Calu3 (cell line): Measurements from ENCODE around the gene CYFIP1. TPM values are rescaled to one million over a fixed set of nuclear protein-coding genes. Genes with fewer than 3 reads are reported as not detected.

Experiments used
- Bru-seq: library from RNA; stranded (reverse); fragments of 400-500 nt; gene quantifications from one replicate; lab custom pipeline; 2021; lab: Mats Ljungman, UMichigan
- BruChase-seq, 2 experiments: library from RNA; stranded (reverse); fragments of 400-500 nt; gene quantifications; one replicate each; lab custom pipeline; 2021; lab: Mats Ljungman, UMichigan
- BruUV-seq: library from RNA; stranded (reverse); fragments of 400-500 nt; replicated peaks from 2 replicates; lab custom pipeline; 2021; lab: Mats Ljungman, UMichigan
- CTCF ChIA-PET: fragments of 300-600 bp; sonication (Branson Sonifier 250); formaldehyde crosslinking; loops from one replicate; lab custom pipeline; 2022; ENCODE audit warnings: antibody characterized with exemption; lab: Charles Lee
- DNase-seq: peaks from one replicate; pipeline ENCODE4 v3.0.0; 2022
- H3K27ac Mint-ChIP-seq: one replicate; pipeline ENCODE4 v1.8.0; 2022; ENCODE audit warnings: mixed read lengths; ENCODE audit not compliant: unreplicated experiment
- H3K27me3 Mint-ChIP-seq: one replicate; pipeline ENCODE4 v1.8.0; 2022; ENCODE audit warnings: mixed read lengths; ENCODE audit not compliant: unreplicated experiment
- H3K36me3 Mint-ChIP-seq: one replicate; pipeline ENCODE4 v1.8.0; 2022; ENCODE audit warnings: mild to moderate bottlenecking, moderate library complexity, mixed read lengths; ENCODE audit not compliant: insufficient read depth, unreplicated experiment
- H3K4me1 Mint-ChIP-seq: one replicate; pipeline ENCODE4 v1.8.0; 2022; ENCODE audit warnings: mild to moderate bottlenecking, low read depth, mixed read lengths; ENCODE audit not compliant: unreplicated experiment
- H3K4me3 Mint-ChIP-seq: one replicate; pipeline ENCODE4 v1.8.0; 2022; ENCODE audit warnings: mild to moderate bottlenecking, low read depth, moderate library complexity, mixed read lengths; ENCODE audit not compliant: unreplicated experiment
- H3K9me3 Mint-ChIP-seq: one replicate; pipeline ENCODE4 v1.8.0; 2022; ENCODE audit warnings: low read depth, mixed read lengths; ENCODE audit not compliant: unreplicated experiment
- intact Hi-C: fragments of 100-400 bp; cut with micrococcal nuclease; formaldehyde crosslinking; loops from one replicate; pipeline ENCODE4 v1.10.0; 2022; ENCODE audit not compliant: unreplicated experiment
- long read RNA-seq: library from polyadenylated mRNA; stranded (forward); transcript quantifications from one replicate; pipeline ENCODE4 v2.0.0, GENCODE V29; 2022
- total RNA-seq: library from RNA; stranded (reverse); gene quantifications from 2 replicates; pipeline ENCODE4 v1.2.3, GENCODE V29; 2022
- TF ChIP-seq, protein P1 (sequence below): fragments of 200-600 bp; IDR thresholded peaks from one replicate; pipeline ENCODE4 v1.8.0; 2022; ENCODE audit warnings: antibody characterized with exemption; ENCODE audit not compliant: unreplicated experiment

The CYFIP1 gene
- total RNA-seq (53.7 and 60.1 TPM in 2 replicates), Bru-seq, nascent RNA (percentile 60 among the genes with signal in this experiment), BruChase-seq, experiment 1, labeled RNA remaining after a 6-hour chase (percentile 68 among the genes with signal in this experiment), BruChase-seq, experiment 2, labeled RNA remaining after a 2-hour chase (percentile 58 among the genes with signal in this experiment)
- long read RNA-seq, full-length matches to known transcripts: 22 of 41 reads
- long read RNA-seq, partial matches to known transcripts: 11 of 41 reads
- long read RNA-seq, other reads (novel, unspliced or antisense): 8 of 41 reads

DNA sequence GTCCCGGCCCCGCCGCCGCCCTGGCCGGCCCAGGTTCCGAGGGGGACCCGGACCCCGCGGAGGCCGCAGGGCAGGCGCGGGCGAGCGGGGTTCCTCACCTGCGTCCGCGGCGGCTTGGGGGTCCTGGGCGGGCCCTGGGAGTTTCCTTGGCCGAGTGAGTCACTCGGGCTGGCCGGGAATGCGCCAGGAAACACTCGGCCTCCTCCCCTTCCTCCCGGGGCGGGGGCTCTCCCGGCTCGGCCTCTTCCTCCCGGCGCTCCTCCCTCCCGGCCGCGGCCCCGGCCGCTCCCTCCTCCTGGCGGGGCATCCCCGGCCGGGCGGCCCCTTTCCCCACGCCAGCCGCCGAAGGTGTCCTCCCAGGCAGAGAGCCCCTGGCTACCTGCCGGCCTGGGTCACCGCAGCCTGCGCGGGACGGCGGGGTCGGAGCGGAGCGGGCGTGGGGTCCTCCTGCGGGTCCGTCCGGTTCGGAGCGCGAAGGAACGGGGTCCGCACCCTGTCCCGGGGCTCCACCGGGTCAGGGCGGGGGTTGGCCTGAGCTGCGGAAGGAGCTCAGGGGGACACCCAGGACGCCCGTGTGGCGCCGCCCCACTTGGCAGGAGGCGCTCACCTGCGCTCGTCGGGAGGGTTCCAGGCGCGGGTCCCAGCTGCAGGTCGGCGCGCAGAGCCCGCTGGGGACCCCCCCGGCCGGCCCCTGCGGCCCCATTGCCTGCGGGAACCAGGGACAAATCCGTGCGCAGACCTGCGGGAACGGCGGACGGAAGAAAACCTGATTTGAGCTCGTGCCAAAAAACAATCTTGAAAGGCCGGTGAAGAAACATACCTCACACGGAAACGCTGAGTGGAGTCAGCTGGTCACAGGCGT is at the start of gene CYFIP1:
Gene CYFIP1 (minus strand): TSS at position 180 of the 862 bp plus-strand sequence. CDS start 33,083 bp downstream, outside the sequence.
- Mint-ChIP-seq H3K9me3 (no peaks in the 10 kb centered on the region), H3K36me3 (peaks cover 12% of the 10 kb centered on the region), H3K4me1 (no peaks in the 10 kb centered on the region), H3K27ac (peak within 1 kb of the TSS; percentile 56), H3K27me3 (no peaks in the 10 kb centered on the region), H3K4me3 (peak within 1 kb of the TSS; percentile 94)
- no TSS peak for BruUV-seq
- intact Hi-C loops: no loop called here
- TF ChIP-seq, protein P1, sequence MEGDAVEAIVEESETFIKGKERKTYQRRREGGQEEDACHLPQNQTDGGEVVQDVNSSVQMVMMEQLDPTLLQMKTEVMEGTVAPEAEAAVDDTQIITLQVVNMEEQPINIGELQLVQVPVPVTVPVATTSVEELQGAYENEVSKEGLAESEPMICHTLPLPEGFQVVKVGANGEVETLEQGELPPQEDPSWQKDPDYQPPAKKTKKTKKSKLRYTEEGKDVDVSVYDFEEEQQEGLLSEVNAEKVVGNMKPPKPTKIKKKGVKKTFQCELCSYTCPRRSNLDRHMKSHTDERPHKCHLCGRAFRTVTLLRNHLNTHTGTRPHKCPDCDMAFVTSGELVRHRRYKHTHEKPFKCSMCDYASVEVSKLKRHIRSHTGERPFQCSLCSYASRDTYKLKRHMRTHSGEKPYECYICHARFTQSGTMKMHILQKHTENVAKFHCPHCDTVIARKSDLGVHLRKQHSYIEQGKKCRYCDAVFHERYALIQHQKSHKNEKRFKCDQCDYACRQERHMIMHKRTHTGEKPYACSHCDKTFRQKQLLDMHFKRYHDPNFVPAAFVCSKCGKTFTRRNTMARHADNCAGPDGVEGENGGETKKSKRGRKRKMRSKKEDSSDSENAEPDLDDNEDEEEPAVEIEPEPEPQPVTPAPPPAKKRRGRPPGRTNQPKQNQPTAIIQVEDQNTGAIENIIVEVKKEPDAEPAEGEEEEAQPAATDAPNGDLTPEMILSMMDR: no peak
- peak; percentile 75 for DNase-seq
- CTCF ChIA-PET: no interaction called here

DNA sequence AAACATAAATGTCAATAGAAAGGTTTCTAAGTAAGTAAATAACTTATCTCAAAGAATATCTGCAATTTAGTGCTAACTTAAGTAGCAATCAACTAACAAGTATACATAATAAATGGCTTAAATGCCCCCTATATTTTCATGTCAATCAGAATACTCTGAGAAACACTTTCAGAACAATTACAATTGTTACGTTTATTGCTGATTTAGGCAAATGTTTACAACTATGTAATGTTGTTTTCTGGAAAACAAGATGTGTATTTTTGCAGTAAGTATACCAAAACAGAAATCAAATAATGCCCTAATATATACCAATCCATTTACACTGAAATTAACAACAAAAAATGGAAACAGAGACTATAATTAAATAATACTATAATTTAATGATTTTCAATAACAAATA is 46.0 kb upstream of the CYFIP1 start:
- no peaks in the 10 kb centered on the region for H3K27me3 Mint-ChIP-seq
- no peak overlapping the region for H3K27ac Mint-ChIP-seq
- TF ChIP-seq, protein P1: no peak
- no peaks in the 10 kb centered on the region for H3K4me1 Mint-ChIP-seq
- no peak for DNase-seq
- CTCF ChIA-PET: no interaction called here
- no peak overlapping the region for H3K4me3 Mint-ChIP-seq
- no peaks in the 10 kb centered on the region for H3K36me3 Mint-ChIP-seq
- intact Hi-C loops: no loop called here
- no peaks in the 10 kb centered on the region for H3K9me3 Mint-ChIP-seq
- no TSS peak for BruUV-seq

DNA sequence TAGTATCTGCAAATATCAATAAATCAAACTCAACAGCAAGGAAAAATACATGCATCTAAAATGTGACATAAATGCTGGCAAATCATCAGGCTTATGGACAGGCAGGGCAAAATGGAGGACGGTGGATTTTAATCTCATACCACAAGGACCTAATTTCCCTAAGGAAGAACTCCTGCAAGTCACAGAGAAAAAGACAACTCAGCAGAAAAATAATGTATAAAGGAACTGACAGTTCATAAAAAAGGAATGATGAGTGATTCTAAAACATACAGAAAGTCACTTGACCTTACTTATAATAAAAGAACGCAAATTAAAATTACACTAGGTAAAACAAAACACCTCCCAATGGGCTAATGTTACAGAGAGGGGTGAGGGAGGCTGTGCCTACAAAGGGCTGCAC is 42.0 kb upstream of the CYFIP1 start:
- Mint-ChIP-seq H3K36me3 (no peaks in the 10 kb centered on the region), H3K4me3 (no peak overlapping the region), H3K9me3 (no peaks in the 10 kb centered on the region), H3K27ac (no peak overlapping the region), H3K27me3 (no peaks in the 10 kb centered on the region), H3K4me1 (no peaks in the 10 kb centered on the region)
- intact Hi-C loops: no loop called here
- no TSS peak for BruUV-seq
- CTCF ChIA-PET: no interaction called here
- TF ChIP-seq, protein P1: no peak
- no peak for DNase-seq

DNA sequence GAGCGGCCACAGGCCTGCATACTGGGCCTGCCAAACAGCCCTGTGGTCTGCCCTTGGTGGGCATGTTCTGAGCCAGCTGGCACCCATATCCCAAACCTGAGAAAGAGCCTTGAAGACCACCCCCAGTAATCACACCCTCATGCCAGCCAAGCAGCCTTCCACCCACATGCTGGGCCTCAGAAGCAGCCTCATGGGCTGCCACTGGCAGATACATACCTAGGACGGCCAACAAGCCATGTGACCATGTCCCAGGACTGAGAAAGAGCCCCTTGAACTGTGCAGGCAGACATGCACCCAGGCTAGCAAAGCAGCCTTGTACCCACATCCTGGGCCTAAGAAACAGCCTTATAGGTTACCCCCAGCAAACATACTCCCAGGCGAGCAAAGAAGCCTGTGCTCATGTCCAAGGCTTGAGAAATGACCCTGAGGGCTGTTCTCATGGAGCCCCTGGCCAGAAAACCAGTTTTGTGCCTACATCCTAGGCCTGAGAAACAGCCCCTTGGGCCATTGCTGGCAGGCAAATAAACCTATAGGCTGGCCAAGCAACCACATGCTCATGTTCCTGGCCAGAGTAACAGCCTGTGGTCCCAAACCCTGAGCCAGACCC is 34.3 kb upstream of the CYFIP1 start:
- H3K36me3 Mint-ChIP-seq: peaks cover 3% of the 10 kb centered on the region

More for the DNA sequence above, 34.3 kb upstream of the CYFIP1 start:
- Mint-ChIP-seq H3K9me3 (no peaks in the 10 kb centered on the region), H3K4me1 (no peaks in the 10 kb centered on the region), H3K27ac (no peak overlapping the region), H3K4me3 (no peak overlapping the region), H3K27me3 (no peaks in the 10 kb centered on the region)
- no TSS peak for BruUV-seq
- TF ChIP-seq, protein P1: no peak
- CTCF ChIA-PET: no interaction called here
- DNase-seq: no peak
- intact Hi-C loops: no loop called here
